GM12892 (cell line): ENCODE results near the gene EVC2.

Source experiments
- POLR2A ChIP-seq: IDR thresholded peaks from 2 replicates; pipeline ENCODE4 v1.6.1; 2011; ENCODE audit warnings: low read depth, low read length, control low read depth
- POLR2AphosphoS5 ChIP-seq: IDR thresholded peaks from 2 replicates; pipeline ENCODE4 v1.6.1; 2011; ENCODE audit warnings: low read depth, low read length, control low read depth
- TAF1 ChIP-seq: IDR thresholded peaks from 2 replicates; pipeline ENCODE4 v1.6.1; 2011; ENCODE audit warnings: low read depth, mild to moderate bottlenecking, control low read depth, low read length, borderline replicate concordance

DNA sequence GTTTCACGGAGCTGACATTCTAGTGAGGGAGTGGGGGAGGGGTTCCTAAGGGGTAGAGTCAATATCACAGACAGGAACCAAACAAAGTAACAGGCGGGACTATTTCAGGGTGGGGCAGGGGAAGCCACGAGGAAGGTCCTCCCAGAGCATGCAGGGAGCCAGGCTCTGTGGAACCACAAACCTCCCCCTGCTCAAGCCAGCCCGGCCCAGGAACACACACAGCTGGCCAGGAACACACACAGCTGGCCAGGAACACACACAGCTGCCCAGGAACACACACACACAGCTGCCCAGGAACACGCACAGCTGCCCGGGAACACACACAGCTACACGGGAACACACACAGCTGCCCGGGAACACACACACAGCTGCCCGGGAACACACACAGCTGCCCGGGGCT is 24.8 kb downstream of the EVC2 start:
- TF ChIP-seq POLR2A (no peak), POLR2AphosphoS5 (no peak), TAF1 (no peak)
